GM19452 (cell line): ENCODE results near the gene MRPL21.

Source experiments
- ATAC-seq: cut with Tn5 transposase; IDR thresholded peaks from one replicate; pipeline ENCODE4 v1.9.1; 2021; ENCODE audit not compliant: unreplicated experiment

The MRPL21 gene

DNA sequence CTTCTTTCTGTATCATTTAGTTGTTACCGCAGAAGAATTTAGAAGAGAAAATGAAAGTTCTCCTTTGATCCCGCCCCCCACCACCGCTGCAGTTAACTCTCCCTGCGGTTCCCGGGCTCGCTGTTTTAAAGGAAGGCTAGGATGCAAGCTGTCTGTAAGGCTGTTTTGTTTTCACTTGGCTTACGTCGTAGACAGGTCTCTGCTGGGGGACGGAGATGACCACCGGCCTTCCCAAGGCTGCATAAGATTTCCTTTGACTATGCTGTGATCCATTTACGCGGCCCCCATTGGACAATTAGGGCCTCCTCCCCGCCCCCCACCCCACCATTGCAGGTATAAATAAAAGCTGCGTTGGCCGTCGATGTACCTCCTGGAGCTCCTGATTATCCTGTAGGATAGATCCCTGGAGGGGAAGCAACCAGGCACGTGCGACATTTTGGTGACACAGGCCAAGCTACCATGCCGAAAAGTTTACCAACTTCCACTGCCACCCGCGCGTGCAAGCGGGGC, 60.5 kb downstream of the MRPL21 start:
- no peak for ATAC-seq

DNA sequence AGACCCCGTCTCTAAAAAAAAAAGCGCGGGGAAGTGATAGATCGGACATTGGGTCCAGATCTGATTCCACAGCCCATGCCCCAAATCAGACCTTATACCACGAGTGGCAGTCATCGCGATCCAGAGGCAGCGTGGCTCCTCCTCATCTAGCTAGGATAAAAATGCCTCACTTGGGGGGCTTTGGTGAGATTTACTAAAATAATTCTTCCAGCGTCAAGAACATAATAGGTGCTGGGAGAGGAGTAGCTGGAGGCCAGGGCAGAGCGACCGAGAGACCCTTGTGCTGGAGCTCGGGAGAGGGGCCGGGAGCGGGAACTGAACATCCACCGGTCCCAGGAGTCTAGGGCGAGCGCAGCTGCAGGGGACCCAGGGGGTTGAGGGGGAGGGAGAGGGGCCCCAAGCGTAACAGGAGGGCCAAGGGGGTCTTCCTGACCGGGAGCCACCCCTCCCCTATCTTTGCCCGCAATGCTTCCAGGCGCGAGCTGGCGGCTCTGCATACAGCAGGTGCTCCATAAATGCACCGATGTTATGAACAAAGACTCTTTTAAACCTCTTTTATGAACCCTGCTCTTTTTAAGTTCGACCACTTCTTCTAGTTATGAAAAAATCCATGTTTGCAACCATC, 61.1 kb downstream of the MRPL21 start:
- ATAC-seq: no peak

- no peak for ATAC-seq
Observed at GRCh38 chr11:68841718-68842426, 61.8 kb downstream of the MRPL21 start, which contains the start of gene CPT1A. Gene CPT1A (minus strand): TSS chr11:68841916. CDS start chr11:68815474, 26,442 bp downstream.
